Nephron (organoid): Measurements from ENCODE around the gene KRT35.

Experiments used
- H3K27ac Mint-ChIP-seq, 3 experiments: 2 replicates each; pipeline ENCODE4 v1.8.0; 2020; ENCODE audit warnings: mixed read lengths in 3 of 3, mild to moderate bottlenecking in 2 of 3, moderate library complexity in 1 of 3
- H3K27me3 Mint-ChIP-seq: 2 replicates; pipeline ENCODE4 v1.8.0; 2021; ENCODE audit warnings: low read depth, mild to moderate bottlenecking, moderate library complexity, mixed read lengths
- H3K36me3 Mint-ChIP-seq: 2 replicates; pipeline ENCODE4 v1.8.0; 2020; ENCODE audit warnings: low read depth, mixed read lengths
- H3K4me1 Mint-ChIP-seq: 2 replicates; pipeline ENCODE4 v1.8.0; 2020; ENCODE audit warnings: mixed read lengths
- H3K4me3 Mint-ChIP-seq, 3 experiments: 2 replicates each; pipeline ENCODE4 v1.8.0; 2020; ENCODE audit warnings: mild to moderate bottlenecking in 3 of 3, mixed read lengths in 3 of 3, moderate library complexity in 2 of 3
- H3K9me3 Mint-ChIP-seq: 2 replicates; pipeline ENCODE4 v1.8.0; 2020; ENCODE audit warnings: mixed read lengths
- TF ChIP-seq, protein P1 (sequence below), 3 experiments: fragments of 200-600 bp; sonication (generic); IDR thresholded peaks; one replicate each; pipeline ENCODE4 v1.5.0; 2021; ENCODE audit warnings: antibody characterized with exemption in 3 of 3; ENCODE audit not compliant: unreplicated experiment in 3 of 3

The KRT35 gene

DNA sequence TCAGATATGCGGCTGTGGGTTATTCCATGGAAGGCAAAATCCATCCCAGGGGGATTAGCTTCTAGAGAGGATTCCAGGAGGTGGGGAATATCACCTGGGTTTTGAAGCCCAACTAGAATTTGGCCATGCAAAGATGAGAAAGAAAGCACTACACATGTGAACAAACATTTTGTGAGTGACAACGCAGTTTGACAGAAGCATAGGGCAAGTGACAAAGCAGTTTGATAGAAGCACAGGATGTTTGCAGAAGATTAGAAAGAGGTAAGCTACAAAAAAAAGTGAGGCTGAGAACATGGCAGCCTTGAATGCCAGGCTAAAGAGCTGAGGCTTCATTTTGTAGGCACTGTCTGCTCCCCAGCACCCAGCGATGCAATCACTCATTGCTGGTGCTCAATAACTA, 27.9 kb downstream of the KRT35 start:
- H3K9me3 Mint-ChIP-seq = peaks cover 9% of the 10 kb centered on the region
- H3K36me3 Mint-ChIP-seq = no peaks in the 10 kb centered on the region

DNA sequence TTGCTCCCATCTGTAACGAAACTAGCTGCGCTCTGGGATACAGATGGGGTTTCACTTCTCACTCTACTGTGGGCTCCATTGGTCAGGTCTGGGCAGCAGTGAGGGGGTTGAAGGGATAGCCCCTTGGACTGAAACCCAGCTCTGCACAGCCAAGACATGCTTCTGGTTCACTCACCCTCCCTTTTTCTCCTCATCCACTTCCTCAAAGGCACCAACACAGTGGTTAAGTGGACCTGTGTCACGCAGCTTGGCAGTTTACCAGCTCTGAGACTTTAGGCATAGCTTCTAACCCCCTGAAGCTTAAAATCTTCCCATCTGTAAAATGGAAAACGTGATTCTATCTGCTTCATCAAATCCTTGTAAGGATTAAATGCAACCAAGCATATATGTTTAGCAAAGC, 28.7 kb downstream of the KRT35 start:
- Mint-ChIP-seq H3K4me1 (no peaks in the 10 kb centered on the region), H3K36me3 (no peaks in the 10 kb centered on the region), H3K27ac (no peak overlapping the region), H3K9me3 (peaks cover 9% of the 10 kb centered on the region), H3K4me3 (no peak overlapping the region), H3K27me3 (peaks cover 5% of the 10 kb centered on the region)
- TF ChIP-seq, protein P1, sequence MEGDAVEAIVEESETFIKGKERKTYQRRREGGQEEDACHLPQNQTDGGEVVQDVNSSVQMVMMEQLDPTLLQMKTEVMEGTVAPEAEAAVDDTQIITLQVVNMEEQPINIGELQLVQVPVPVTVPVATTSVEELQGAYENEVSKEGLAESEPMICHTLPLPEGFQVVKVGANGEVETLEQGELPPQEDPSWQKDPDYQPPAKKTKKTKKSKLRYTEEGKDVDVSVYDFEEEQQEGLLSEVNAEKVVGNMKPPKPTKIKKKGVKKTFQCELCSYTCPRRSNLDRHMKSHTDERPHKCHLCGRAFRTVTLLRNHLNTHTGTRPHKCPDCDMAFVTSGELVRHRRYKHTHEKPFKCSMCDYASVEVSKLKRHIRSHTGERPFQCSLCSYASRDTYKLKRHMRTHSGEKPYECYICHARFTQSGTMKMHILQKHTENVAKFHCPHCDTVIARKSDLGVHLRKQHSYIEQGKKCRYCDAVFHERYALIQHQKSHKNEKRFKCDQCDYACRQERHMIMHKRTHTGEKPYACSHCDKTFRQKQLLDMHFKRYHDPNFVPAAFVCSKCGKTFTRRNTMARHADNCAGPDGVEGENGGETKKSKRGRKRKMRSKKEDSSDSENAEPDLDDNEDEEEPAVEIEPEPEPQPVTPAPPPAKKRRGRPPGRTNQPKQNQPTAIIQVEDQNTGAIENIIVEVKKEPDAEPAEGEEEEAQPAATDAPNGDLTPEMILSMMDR (IDR thresholded peaks at IDR 0.05; ENCODE audit: unreplicated experiment in 3 of 3) = no peak

More for the DNA sequence above, 27.9 kb downstream of the KRT35 start:
- Mint-ChIP-seq H3K27me3 (peaks cover 4% of the 10 kb centered on the region), H3K27ac (no peak overlapping the region), H3K4me1 (no peaks in the 10 kb centered on the region), H3K4me3 (no peak overlapping the region)
- TF ChIP-seq, protein P1 (IDR thresholded peaks at IDR 0.05; ENCODE audit: unreplicated experiment in 3 of 3) = no peak

DNA sequence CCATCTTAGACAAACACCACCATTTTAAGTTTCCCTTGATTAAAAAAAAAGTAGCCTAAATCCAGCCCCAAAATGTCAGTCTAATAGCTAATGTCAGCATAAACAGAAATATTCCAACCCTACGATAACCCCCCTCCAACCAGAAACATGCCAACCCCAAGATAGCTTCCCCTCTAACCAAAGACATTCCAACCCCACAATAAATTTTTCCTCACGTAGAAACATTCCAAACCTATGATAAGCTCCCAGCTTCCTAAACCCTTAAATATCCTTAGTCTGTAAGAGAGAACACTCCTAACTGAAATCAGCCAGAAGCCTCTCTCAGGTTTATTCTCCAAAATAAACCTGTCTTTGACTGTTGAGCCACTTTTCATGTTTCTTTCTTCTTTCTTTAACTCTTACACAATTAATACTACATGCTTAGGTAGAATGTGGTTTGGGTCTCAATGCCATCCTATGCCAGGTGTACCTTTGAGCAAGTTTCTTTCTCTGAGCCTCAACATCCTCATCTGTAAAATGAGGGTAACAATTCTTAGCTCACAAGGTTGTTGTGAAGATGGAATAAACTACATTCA, 29.7 kb downstream of the KRT35 start:
- Mint-ChIP-seq H3K4me3 (no peak overlapping the region), H3K27ac (no peak overlapping the region), H3K4me1 (no peaks in the 10 kb centered on the region), H3K36me3 (no peaks in the 10 kb centered on the region), H3K9me3 (peaks cover 9% of the 10 kb centered on the region), H3K27me3 (peaks cover 12% of the 10 kb centered on the region)
- TF ChIP-seq, protein P1 (IDR thresholded peaks at IDR 0.05; ENCODE audit: unreplicated experiment in 3 of 3) = no peak

DNA sequence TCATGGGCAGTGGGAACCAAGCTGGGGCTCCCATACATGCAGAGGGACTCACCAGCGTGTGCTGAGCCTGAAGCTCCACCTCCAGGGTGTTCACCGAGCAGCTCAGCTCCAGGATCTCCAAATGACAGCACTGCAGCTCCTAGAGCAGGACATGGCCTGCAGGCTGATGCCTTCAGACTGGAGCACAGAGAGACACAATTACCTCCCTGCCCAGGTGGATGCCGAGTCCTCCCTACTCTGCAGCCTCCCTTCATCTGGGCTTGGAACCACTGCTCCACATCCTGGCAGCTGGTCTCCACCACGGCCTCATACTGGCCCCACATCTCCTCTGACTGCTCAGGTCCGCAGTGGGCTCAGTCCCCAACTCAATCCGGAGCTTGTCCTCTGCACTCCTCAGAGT, 31.9 kb downstream of the KRT35 start:
- Mint-ChIP-seq H3K27me3 (peaks cover 12% of the 10 kb centered on the region), H3K27ac (no peak overlapping the region), H3K36me3 (no peaks in the 10 kb centered on the region), H3K4me1 (no peaks in the 10 kb centered on the region), H3K9me3 (peaks cover 9% of the 10 kb centered on the region), H3K4me3 (no peak overlapping the region)
- TF ChIP-seq, protein P1 (IDR thresholded peaks at IDR 0.05; ENCODE audit: unreplicated experiment in 3 of 3) = no peak

DNA sequence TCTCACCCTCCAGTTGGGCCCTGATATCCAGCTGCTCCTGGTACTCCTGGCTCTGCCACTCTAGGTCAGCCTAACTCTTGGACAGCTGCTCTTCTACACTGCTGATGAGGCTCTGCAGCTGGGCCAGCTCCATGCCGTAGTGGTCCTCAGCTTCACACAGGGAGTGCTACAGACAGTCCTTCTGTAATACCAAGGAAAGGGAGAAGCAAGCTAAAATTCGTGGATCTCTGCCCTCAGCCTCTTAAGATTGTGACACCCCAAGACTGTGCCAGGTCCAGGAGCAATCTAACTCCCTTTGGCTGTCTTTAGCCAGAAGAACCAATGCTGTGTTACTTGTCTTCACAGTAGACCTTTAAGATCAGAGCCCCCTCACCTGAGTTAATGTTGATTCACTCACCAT, 32.4 kb downstream of the KRT35 start:
- H3K9me3 Mint-ChIP-seq = peaks cover 9% of the 10 kb centered on the region

DNA sequence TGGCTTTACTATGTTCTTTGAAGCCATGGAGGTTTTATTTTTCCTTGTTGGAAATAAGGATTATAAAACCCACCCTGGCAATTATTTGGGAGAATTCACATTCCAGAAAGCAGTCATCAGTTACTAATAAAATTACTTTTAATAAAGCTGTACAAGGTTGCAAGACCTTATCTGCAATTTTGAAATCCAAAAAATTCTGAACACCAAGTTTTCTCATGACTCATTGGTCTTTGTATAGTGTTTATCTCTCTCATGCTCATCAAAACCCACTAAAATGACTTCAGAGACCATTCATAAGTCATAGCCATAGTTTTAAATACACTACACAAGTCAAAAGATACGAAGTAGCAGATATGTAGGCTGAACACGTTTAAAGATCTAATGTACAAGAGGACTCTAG, 34.1 kb downstream of the KRT35 start:
- Mint-ChIP-seq H3K4me3 (no peak overlapping the region), H3K27ac (no peak overlapping the region)
- TF ChIP-seq, protein P1 (IDR thresholded peaks at IDR 0.05; ENCODE audit: unreplicated experiment in 3 of 3) = no peak

More for the DNA sequence above, 32.4 kb downstream of the KRT35 start:
- no peaks in the 10 kb centered on the region for H3K36me3 Mint-ChIP-seq
- no peaks in the 10 kb centered on the region for H3K4me1 Mint-ChIP-seq
- TF ChIP-seq, protein P1 (IDR thresholded peaks at IDR 0.05; ENCODE audit: unreplicated experiment in 3 of 3) = no peak
- no peak overlapping the region for H3K27ac Mint-ChIP-seq
- peaks cover 12% of the 10 kb centered on the region for H3K27me3 Mint-ChIP-seq
- H3K4me3 Mint-ChIP-seq = no peak overlapping the region

More for the DNA sequence above, 34.1 kb downstream of the KRT35 start:
- Mint-ChIP-seq H3K27me3 (peaks cover 15% of the 10 kb centered on the region), H3K9me3 (peaks cover 6% of the 10 kb centered on the region), H3K36me3 (no peaks in the 10 kb centered on the region), H3K4me1 (no peaks in the 10 kb centered on the region)
